ENCODE data around the gene ZNF646. TPM values are rescaled to one million over a fixed set of nuclear protein-coding genes. Genes with fewer than 3 reads are reported as not detected.

ZNF646 gene
- 10 to 100 TPM; 21.3 to 25.8 TPM for total RNA-seq

- POLR2A ChIA-PET, result interaction anchor here (0.6 to 1.8 kb wide), 14 partner anchors 11 to 326 kb away, joined by 3 to 23 read pairs (median 4); partner anchors contain the start of genes FUS, KAT8, PHKG2 and STX4
- DNase-seq, result peak; percentile 99
- H3K4me1 Mint-ChIP-seq, result peaks cover 30% of the 10 kb centered on the region
- peak within 1 kb of the TSS; percentile 97 for H3K4me3 Mint-ChIP-seq
- no peaks in the 10 kb centered on the region for H3K9me3 Mint-ChIP-seq (ENCODE audit: low read depth)
- peaks cover 37% of the 10 kb centered on the region for H3K36me3 Mint-ChIP-seq (ENCODE audit: low read depth)
- H3K27ac Mint-ChIP-seq, result peak within 1 kb of the TSS; percentile 98
- ATAC-seq, result peak; percentile 83
- CTCF ChIA-PET, result interaction anchor here (0.6 to 2.3 kb wide), 13 partner anchors 11 to 795 kb away, joined by 3 to 15 read pairs (median 3); partner anchors contain the start of genes KAT8, STX4 and VKORC1
- H3K27me3 Mint-ChIP-seq, result no peaks in the 10 kb centered on the region
- intact Hi-C loops (cut with DNase I, micrococcal nuclease), result loop anchor here (1.0 to 5.0 kb wide), 26 partner anchors 20 to 801 kb away; partner anchors contain the start of genes ARMC5 (in 2 of the 2), FUS (in 2 of the 2), KAT8 (in 2 of the 2) and SETD1A (in 2 of the 2)
Measured at GRCh38 chr16:31073970-31074813, at the start of gene ZNF646, which contains the start of gene ZNF668. Gene ZNF646, plus strand, starts transcription at chr16:31074422. Its CDS starts 1,903 bp downstream, at chr16:31076325. Gene ZNF668, minus strand, starts transcription at chr16:31074240. Its CDS starts 9,781 bp downstream, at chr16:31064459.

GRCh38 chr16:31025339-31025738, 48.9 kb upstream of the ZNF646 start:
- intact Hi-C loops (cut with DNase I, micrococcal nuclease), result no loop called here
- Mint-ChIP-seq H3K27ac (no peak overlapping the region), H3K9me3 (ENCODE audit: low read depth) (no peaks in the 10 kb centered on the region), H3K4me3 (no peak overlapping the region), H3K36me3 (ENCODE audit: low read depth) (no peaks in the 10 kb centered on the region), H3K4me1 (peaks cover 3% of the 10 kb centered on the region), H3K27me3 (no peaks in the 10 kb centered on the region)
- ChIA-PET POLR2A (no interaction called here), CTCF (no interaction called here)
- DNase-seq, result no peak
- no peak for ATAC-seq

GRCh38 chr16:31029272-31029671, 45.0 kb upstream of the ZNF646 start:
- ChIA-PET CTCF (no interaction called here), POLR2A (no interaction called here)
- intact Hi-C loops (cut with DNase I, micrococcal nuclease), result no loop called here
- H3K4me3 Mint-ChIP-seq, result no peak overlapping the region
- ATAC-seq (no peak), DNase-seq (no peak)
- no peak overlapping the region for H3K27ac Mint-ChIP-seq
- peaks cover 1% of the 10 kb centered on the region for H3K36me3 Mint-ChIP-seq (ENCODE audit: low read depth)
- no peaks in the 10 kb centered on the region for H3K9me3 Mint-ChIP-seq (ENCODE audit: low read depth)
- peaks cover 10% of the 10 kb centered on the region for H3K4me1 Mint-ChIP-seq
- H3K27me3 Mint-ChIP-seq, result no peaks in the 10 kb centered on the region

DNA sequence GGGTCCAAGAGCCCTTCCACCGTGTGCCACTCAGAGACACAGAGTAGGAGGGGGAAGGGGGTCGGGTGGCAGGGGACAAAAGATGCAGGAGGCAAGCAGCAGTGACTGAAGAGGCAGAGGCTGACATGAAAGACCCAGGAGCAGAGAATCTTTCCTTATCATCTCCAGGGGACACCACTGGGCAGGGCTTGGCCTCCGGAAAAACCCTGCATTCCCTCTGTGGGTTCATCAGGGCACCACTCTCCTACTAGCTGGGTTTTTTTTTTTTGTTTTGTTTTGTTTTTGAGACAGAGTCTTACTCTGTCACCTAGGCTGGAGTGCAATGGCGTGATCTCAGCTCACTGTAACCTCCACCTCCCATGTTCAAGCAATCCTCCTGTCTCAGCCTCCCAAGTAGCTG, 42.9 kb upstream of the ZNF646 start:
- Mint-ChIP-seq H3K27ac (no peak overlapping the region), H3K4me1 (peaks cover 15% of the 10 kb centered on the region), H3K9me3 (ENCODE audit: low read depth) (no peaks in the 10 kb centered on the region), H3K36me3 (ENCODE audit: low read depth) (peaks cover 4% of the 10 kb centered on the region), H3K4me3 (no peak overlapping the region), H3K27me3 (no peaks in the 10 kb centered on the region)
- ChIA-PET CTCF (interaction anchor here (0.7 to 1.0 kb wide), 2 partner anchors 37 to 106 kb away, joined by 3 read pairs; no protein-coding TSS in a partner anchor), POLR2A (interaction anchor here (0.6 to 0.7 kb wide), 2 partner anchors 40 to 186 kb away, joined by 3 read pairs; partner anchors contain the start of gene PYDC1)
- no peak for ATAC-seq
- no peak for DNase-seq
- intact Hi-C loops (cut with DNase I, micrococcal nuclease), result loop anchor here in 1 of 2 experiments (5.0 kb wide), 1 partner anchor 836 kb away; no protein-coding TSS in a partner anchor

- peak; percentile 99 for DNase-seq
- ATAC-seq, result peak; percentile 89
- H3K27me3 Mint-ChIP-seq, result no peaks in the 10 kb centered on the region
- H3K4me3 Mint-ChIP-seq, result peak within 1 kb of the TSS; percentile 96
- CTCF ChIA-PET, result interaction anchor here (0.6 to 1.7 kb wide), 3 partner anchors 27 to 125 kb away, joined by 3 to 7 read pairs (median 4); partner anchors contain the start of genes ZNF646 and ZNF668
- intact Hi-C loops (cut with DNase I, micrococcal nuclease), result loop anchor here in 1 of 2 experiments (1.0 to 5.0 kb wide), 15 partner anchors 36 to 834 kb away; partner anchors contain the start of genes ARMC5, BCL7C, CFAP119 and FBRS
- peaks cover 15% of the 10 kb centered on the region for H3K4me1 Mint-ChIP-seq
- H3K36me3 Mint-ChIP-seq (ENCODE audit: low read depth), result peaks cover 5% of the 10 kb centered on the region
- POLR2A ChIA-PET, result interaction anchor here (1.0 to 1.2 kb wide), 2 partner anchors 41 to 42 kb away, joined by 3 to 7 read pairs; partner anchors contain the start of genes ZNF646 and ZNF668
- no peaks in the 10 kb centered on the region for H3K9me3 Mint-ChIP-seq (ENCODE audit: low read depth)
- peak within 1 kb of the TSS; percentile 93 for H3K27ac Mint-ChIP-seq
Measured at GRCh38 chr16:31032736-31033708, 41.2 kb upstream of the ZNF646 start, which contains the start of gene STX4. Gene STX4, plus strand, starts transcription at chr16:31033558. Its CDS starts 248 bp downstream, at chr16:31033806.

DNA sequence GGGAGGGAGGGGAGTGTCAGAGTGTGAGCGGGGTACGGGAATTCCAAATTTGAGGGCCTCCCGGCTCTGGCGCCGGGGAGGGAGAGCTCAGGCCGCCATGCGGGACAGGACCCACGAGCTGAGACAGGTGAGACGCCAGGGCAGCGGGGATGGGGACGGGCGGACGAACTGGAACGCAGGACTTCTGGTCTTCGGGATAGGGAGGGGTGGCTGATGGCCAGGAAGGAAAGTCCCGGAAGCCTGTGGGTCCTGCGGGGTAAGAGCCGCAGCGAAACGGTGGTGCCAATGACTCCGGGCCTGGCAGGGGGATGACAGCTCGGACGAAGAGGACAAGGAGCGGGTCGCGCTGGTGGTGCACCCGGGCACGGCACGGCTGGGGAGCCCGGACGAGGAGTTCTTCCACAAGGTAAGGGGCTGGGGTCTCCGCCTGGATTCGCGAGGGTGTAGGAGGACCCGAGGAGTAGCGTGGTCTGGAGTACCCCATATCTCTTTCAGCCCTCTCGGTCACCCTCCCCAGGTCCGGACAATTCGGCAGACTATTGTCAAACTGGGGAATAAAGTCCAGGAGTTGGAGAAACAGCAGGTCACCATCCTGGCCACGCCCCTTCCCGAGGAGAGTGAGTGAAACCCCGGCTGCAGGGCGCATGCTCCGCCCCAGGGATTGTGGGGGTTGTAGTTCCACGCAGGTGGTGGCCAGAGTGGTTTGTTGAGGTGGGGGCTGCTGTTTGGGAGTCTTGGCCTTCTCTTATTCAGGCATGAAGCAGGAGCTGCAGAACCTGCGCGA, 40.3 kb upstream of the ZNF646 start:
- no peaks in the 10 kb centered on the region for H3K27me3 Mint-ChIP-seq
- POLR2A ChIA-PET, result interaction anchor here (0.9 to 1.2 kb wide), 3 partner anchors 40 to 146 kb away, joined by 4 to 7 read pairs (median 5); partner anchors contain the start of genes FUS, ZNF646 and ZNF668
- no peaks in the 10 kb centered on the region for H3K9me3 Mint-ChIP-seq (ENCODE audit: low read depth)
- peaks cover 15% of the 10 kb centered on the region for H3K4me1 Mint-ChIP-seq
- ATAC-seq (peak; percentile 64), DNase-seq (peak; percentile 95)
- CTCF ChIA-PET, result interaction anchor here (0.6 to 1.7 kb wide), 4 partner anchors 28 to 124 kb away, joined by 3 to 7 read pairs (median 4); partner anchors contain the start of genes KAT8, ZNF646 and ZNF668
- H3K36me3 Mint-ChIP-seq (ENCODE audit: low read depth), result peaks cover 9% of the 10 kb centered on the region
- H3K27ac Mint-ChIP-seq, result peak overlapping the region; percentile 93
- peak overlapping the region; percentile 96 for H3K4me3 Mint-ChIP-seq
- intact Hi-C loops (cut with DNase I, micrococcal nuclease), result loop anchor here (1.0 to 5.0 kb wide), 16 partner anchors 37 to 833 kb away; partner anchors contain the start of genes SETD1A (in 2 of the 2), VKORC1 (in 2 of the 2), ZNF646 (in 2 of the 2) and ZNF668 (in 2 of the 2)

DNA sequence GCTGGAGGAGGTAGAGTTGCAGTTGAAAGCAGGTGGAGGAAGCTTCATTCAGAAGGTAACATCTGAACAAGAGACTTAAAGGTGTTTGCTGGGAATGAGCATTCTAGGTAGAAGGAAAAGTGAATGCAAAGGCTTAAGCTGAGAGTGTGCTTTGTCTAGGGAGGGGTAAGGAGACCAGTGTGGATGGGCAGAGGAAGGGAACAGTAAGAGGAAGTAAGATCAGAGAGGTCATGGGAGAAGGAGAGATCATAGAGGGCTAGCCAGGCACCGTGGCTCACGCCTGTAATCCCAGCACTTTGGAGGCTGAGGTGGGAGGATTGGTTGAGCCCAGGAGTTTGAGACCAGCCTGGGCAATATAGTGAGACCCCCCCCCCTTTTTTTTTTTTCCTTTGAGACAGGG, 37.5 kb upstream of the ZNF646 start:
- CTCF ChIA-PET, result interaction anchor here (0.7 kb wide), 1 partner anchor 96 kb away, joined by 3 read pairs; no protein-coding TSS in a partner anchor
- intact Hi-C loops (cut with DNase I, micrococcal nuclease), result no loop called here
- DNase-seq (no peak), ATAC-seq (no peak)
- no peak overlapping the region for H3K4me3 Mint-ChIP-seq
- no peaks in the 10 kb centered on the region for H3K27me3 Mint-ChIP-seq
- H3K4me1 Mint-ChIP-seq, result peaks cover 14% of the 10 kb centered on the region
- no peak overlapping the region for H3K27ac Mint-ChIP-seq
- H3K36me3 Mint-ChIP-seq (ENCODE audit: low read depth), result peaks cover 13% of the 10 kb centered on the region
- POLR2A ChIA-PET, result no interaction called here
- H3K9me3 Mint-ChIP-seq (ENCODE audit: low read depth), result no peaks in the 10 kb centered on the region

- Mint-ChIP-seq H3K27me3 (no peaks in the 10 kb centered on the region), H3K27ac (no peak overlapping the region), H3K4me1 (peaks cover 7% of the 10 kb centered on the region), H3K4me3 (no peak overlapping the region), H3K9me3 (ENCODE audit: low read depth) (no peaks in the 10 kb centered on the region), H3K36me3 (ENCODE audit: low read depth) (peaks cover 17% of the 10 kb centered on the region)
- DNase-seq (no peak), ATAC-seq (no peak)
- intact Hi-C loops (cut with DNase I, micrococcal nuclease), result no loop called here
- ChIA-PET POLR2A (no interaction called here), CTCF (no interaction called here)
Measured at GRCh38 chr16:31038993-31039392, 35.2 kb upstream of the ZNF646 start.

DNA sequence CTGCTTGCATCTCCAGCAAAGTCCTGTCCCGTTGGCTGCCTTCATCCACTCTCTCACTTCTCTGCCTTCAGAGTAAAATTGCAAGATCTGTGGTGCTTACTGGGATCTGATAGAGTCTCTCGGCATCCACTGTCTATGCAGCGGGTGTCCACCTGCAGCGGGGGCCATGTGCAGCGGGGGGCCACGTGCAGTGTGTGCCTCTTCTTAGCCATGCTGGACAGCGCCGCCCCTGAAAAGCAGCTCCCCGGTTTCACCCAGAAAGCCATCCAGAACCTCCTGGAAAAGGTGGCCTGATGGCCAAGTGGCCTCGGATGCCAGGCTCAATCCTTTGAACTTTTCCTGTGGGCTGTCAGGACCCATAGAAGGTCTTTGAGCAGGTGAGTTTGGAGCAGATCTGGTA, 31.4 kb upstream of the ZNF646 start:
- ChIA-PET POLR2A (no interaction called here), CTCF (interaction anchor here (0.6 to 1.3 kb wide), 3 partner anchors 15 to 141 kb away, joined by 3 read pairs; no protein-coding TSS in a partner anchor)
- no peaks in the 10 kb centered on the region for H3K4me1 Mint-ChIP-seq
- H3K27me3 Mint-ChIP-seq, result no peaks in the 10 kb centered on the region
- H3K9me3 Mint-ChIP-seq (ENCODE audit: low read depth), result no peaks in the 10 kb centered on the region
- H3K36me3 Mint-ChIP-seq (ENCODE audit: low read depth), result peaks cover 12% of the 10 kb centered on the region
- ATAC-seq, result no peak
- no peak overlapping the region for H3K4me3 Mint-ChIP-seq
- no peak for DNase-seq
- intact Hi-C loops (cut with DNase I, micrococcal nuclease), result loop anchor here in 1 of 2 experiments (10.0 kb wide), 1 partner anchor 48 kb away; no protein-coding TSS in a partner anchor
- no peak overlapping the region for H3K27ac Mint-ChIP-seq

DNA sequence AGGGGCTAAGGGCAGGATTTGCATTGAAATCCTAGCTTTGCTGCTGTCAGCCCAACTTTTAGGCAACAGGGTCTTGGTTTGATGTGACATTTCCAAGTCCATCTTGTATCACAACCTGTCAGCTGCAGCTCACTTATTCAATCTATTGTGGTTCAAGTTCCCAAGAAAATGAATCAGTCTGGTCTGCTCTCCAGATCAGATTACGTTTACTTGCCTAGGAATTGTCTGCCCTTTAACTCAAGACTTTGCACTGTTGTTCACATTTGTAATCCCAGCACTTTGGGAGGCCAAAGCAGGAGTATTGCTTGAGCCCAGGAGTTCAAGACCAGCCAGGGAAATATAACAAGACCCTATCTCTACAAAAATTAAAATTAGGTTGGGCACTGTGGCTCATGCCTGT, 30.9 kb upstream of the ZNF646 start:
- Mint-ChIP-seq H3K4me1 (no peaks in the 10 kb centered on the region), H3K9me3 (ENCODE audit: low read depth) (no peaks in the 10 kb centered on the region), H3K27ac (no peak overlapping the region), H3K27me3 (no peaks in the 10 kb centered on the region), H3K4me3 (no peak overlapping the region), H3K36me3 (ENCODE audit: low read depth) (peaks cover 11% of the 10 kb centered on the region)
- ChIA-PET POLR2A (no interaction called here), CTCF (interaction anchor here (1.3 kb wide), 1 partner anchor 142 kb away, joined by 3 read pairs; no protein-coding TSS in a partner anchor)
- ATAC-seq (no peak), DNase-seq (no peak)
- intact Hi-C loops (cut with DNase I, micrococcal nuclease), result loop anchor here in 1 of 2 experiments (10.0 kb wide), 1 partner anchor 49 kb away; no protein-coding TSS in a partner anchor

All from activated CD4-positive, alpha-beta T cell treated with anti-CD3 and anti-CD28 coated beads for 36 hours (primary cell).